Measurements from ENCODE around the gene NRG3. TPM values are rescaled to one million over a fixed set of nuclear protein-coding genes. Genes with fewer than 3 reads are reported as not detected.

The NRG3 gene
- total RNA-seq, 1 donor from 2014 or later = 0.39 TPM

DNA sequence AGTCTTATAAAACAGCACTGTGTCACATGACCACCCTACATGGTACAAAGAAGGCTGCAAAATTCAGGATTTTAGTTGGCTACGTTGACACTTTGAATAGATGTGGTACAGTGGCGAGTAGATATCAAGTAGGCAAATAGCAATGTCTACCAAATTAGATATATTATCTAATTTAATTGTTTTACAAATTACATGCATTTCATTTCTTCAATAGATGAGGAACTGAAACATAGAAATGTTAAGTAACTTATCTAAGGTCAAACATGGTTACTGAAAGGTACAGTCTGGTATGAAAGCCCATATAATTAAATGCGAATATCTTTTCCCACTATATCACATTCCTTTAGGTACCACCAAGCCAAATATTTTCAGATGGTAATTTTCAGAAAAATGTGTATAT lies 972.2 kb downstream of the NRG3 start:
- no peak for DNase-seq

DNA sequence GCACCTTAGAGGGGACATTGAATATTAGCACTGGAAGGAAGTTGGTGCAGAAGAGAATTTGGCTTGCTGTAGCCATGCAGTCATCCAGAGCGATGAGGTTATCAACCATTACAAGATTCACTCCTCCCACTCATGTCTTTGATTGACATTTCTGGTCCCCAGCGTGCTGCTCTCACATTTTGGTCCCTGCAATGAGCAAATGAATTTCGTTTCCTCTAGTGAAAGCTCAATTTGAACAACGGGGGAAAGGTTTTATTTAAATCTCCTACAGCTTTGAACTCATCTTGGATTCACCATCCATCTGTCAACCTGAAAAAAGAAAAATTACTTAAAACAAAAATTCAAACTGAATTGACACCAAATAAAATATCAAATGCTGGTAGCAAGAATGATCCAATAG lies 975.2 kb downstream of the NRG3 start:
- DNase-seq = no peak

GRCh38 chr10:82856957-82857613 lies 982.1 kb downstream of the NRG3 start:
- no peak for DNase-seq

DNA sequence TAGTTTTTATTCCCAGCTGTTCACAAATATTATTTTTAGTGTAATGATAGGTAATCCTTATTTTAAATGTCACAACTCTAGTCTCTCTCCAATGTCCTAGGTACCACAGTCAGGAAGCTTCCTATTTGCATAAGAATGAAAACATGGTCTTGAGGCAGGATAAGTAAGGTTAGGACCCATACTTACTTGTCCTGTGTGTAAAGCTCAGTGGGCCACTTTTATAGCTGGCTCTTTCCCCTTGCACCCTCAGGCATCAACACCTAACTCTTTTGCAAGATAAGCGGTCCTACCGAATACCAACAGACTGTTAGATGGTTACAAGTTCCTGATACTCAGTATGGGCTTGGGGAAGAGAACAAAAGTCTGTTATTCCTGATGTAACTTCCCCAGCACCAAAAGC lies 986.9 kb downstream of the NRG3 start:
- no peak for DNase-seq

GRCh38 chr10:82865366-82865765 lies 990.4 kb downstream of the NRG3 start:
- DNase-seq = peak; percentile 22

GRCh38 chr10:82866424-82867020 lies 991.5 kb downstream of the NRG3 start:
- no peak for DNase-seq

DNA sequence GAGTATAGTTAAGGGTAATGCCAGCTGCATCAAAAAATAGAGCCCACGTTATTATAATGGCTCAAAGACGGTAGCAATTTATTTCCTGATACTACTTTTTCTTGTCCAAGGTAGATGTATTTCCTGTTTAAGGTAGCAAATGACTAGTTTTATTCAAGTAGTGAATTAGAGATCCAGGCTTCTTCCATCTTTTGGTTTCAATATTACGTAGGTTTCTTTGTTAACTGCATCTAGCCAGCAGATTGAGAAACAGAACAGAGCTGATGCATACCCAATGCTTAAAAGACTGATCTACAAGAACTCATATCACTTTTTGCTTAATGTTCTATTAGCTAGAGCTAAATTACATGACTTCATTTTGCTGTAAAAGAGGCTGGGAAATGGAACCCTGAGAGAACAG lies 992.1 kb downstream of the NRG3 start:
- DNase-seq = no peak

GRCh38 chr10:82874671-82875070 lies 999.7 kb downstream of the NRG3 start:
- DNase-seq = no peak

GRCh38 chr10:82880776-82881290 lies 1005.8 kb downstream of the NRG3 start:
- DNase-seq = no peak

- no peak for DNase-seq
Observed at GRCh38 chr10:82882722-82883121, 1007.7 kb downstream of the NRG3 start.

DNA sequence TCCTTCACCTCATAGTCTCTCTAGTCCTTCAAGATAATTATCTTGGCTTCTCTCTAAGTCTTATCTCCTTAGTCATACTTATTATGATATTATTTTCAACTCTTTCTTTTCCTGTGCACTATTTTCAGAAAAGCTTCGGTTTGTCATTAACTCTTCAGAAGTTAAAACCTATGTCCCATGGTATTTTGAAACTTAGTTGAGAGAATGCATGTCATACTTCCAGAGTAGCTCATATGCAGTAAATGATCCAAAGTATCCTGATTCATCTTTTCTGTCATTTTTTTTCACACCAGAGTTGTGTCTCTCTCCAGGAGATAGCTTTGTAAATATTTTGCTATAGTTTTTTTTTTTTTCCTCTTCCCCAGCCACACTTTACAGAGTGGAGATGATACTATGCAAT lies 1008.6 kb downstream of the NRG3 start:
- no peak for DNase-seq

- DNase-seq = no peak
Observed at GRCh38 chr10:82887488-82887887, 1012.5 kb downstream of the NRG3 start.

DNA sequence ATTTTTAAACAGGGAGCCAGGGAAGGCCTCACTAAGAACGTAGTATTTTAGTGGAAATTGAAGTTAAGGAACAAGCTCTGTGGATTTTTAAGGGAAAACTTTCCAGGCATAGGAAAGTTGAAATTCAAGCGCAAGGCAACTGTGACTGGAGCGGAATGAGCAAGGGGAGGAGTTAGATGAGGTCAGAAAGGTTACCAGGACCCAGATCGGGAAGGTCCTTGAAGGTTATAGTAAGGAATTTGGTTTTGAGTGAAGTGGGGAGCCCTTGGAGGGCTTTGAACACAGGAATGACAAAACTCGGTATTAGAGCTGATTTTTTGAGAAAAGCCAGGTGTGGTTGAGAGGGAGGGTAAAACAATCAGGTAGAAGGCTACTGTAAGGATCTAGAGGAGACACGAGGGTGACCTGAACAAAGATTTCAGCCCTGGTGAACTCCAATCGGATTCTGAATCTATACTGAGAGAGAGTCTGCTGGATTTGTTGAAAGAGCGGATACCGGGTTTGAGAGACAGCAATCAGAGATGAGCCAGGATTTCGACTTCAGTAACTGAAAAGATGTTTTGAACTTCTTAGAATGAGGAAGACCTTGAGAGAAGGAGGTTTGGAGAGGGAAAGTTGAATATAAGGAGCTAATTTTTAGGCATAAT lies 1013.9 kb downstream of the NRG3 start:
- no peak for DNase-seq

- no peak for DNase-seq
Observed at GRCh38 chr10:82889728-82890127, 1014.7 kb downstream of the NRG3 start.

GRCh38 chr10:82890573-82890972 lies 1015.6 kb downstream of the NRG3 start:
- no peak for DNase-seq

- no peak for DNase-seq
Observed at GRCh38 chr10:82908096-82908495, 1033.1 kb downstream of the NRG3 start.

DNA sequence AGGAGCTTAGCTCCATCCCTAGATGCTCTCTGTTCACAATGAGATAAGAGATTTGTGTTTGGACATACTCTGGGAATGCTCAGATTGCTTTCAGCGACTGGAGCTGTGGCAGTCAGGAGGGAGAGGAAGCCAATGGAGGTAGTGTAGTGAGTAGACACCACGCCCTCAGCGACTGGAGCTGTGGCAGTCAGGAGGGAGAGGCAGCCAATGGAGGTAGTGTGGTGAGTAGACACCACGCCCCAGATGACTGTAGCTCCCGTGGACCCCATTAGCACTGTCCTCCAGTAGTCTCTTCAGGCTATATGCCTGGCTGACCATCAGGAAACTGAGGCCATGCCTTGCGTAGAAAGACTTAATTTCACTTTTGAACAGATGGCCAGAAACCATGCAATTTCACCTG lies 1033.8 kb downstream of the NRG3 start:
- DNase-seq = no peak

GRCh38 chr10:82910301-82910700 lies 1035.3 kb downstream of the NRG3 start:
- peak; percentile 59 for DNase-seq

- no peak for DNase-seq
Observed at GRCh38 chr10:82914655-82915136, 1039.7 kb downstream of the NRG3 start.

DNA sequence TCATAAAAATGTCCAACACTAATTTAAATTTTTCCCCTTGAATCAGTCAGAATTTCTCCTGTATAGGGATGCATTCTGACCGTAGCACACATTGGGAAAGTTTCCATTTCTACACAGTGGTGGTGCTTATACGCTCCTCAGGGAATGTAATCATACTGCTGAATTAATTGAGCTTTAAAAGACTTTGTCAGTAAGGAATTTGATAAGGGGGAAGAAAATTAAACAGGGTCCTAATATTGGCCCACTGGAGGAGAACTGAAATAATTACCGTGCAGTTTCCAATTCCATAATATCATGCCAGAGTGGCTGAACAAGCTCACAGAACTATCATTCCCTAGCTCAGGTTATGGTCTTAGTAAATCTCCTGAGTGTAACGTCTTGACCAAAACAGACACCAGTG lies 1041.9 kb downstream of the NRG3 start:
- no peak for DNase-seq

GRCh38 chr10:82918022-82918421 lies 1043.0 kb downstream of the NRG3 start:
- no peak for DNase-seq

DNA sequence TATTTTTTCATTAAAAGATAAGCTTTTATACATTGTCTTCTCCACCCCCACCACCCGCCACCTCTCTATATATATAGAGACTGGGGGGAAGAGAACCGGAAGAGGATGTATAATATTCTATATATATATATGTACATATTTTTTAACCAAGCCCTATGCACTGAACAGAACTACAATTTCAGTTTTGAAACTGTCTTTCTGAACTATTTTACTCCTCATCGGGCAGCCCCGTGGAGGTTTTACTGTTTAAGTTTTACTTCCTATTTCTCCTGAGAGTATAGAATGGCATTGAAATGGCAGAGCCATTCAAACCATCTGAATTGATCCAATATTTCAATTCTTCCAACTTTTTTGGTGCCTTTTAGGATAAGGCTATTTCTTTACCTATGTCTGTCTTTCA lies 1047.1 kb downstream of the NRG3 start:
- DNase-seq = no peak

GRCh38 chr10:82922755-82923154 lies 1047.8 kb downstream of the NRG3 start:
- DNase-seq = no peak

- DNase-seq = no peak
Observed at GRCh38 chr10:82924711-82925110, 1049.7 kb downstream of the NRG3 start.

Data from skin of body (tissue), 2 donors.